GM20000 (cell line): Measurements from ENCODE around the gene EIF3D.
A peak's percentile ranks its signal among the peaks of the same experiment; 100 is the strongest.

Experiments
- DNase-seq: peaks from one replicate; pipeline ENCODE4 v3.0.0; 2012; ENCODE audit warnings: low spot score
- CTCF ChIP-seq: IDR thresholded peaks from 2 replicates; pipeline ENCODE4 v1.5.1; 2012; ENCODE audit warnings: mild to moderate bottlenecking, control low read depth; ENCODE audit errors: extremely low read depth, missing control alignments

The EIF3D gene

DNA sequence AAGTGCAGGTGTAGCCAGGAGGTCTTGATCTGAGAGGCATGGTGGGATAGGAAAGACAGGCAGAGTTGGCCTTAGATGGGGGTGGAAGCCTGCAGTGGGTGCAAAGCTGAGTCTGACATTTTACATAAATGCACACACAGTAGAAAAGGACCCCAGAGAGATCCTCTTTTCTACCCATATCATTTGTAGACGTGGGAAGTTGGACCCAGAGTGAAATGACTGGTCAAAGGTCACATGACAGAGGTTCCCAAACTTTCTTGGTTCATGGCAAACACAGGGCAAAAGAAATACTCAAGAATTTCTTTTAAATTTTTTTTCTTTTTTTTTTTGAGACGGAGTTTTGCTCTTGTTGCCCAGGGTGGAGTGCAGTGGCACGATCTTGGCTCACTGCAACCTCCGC lies 16.0 kb downstream of the EIF3D start:
- TF ChIP-seq CTCF = no peak
- no peak for DNase-seq

GRCh38 chr22:36512333-36512732 lies 16.6 kb downstream of the EIF3D start:
- no peak for TF ChIP-seq CTCF
- DNase-seq = no peak

DNA sequence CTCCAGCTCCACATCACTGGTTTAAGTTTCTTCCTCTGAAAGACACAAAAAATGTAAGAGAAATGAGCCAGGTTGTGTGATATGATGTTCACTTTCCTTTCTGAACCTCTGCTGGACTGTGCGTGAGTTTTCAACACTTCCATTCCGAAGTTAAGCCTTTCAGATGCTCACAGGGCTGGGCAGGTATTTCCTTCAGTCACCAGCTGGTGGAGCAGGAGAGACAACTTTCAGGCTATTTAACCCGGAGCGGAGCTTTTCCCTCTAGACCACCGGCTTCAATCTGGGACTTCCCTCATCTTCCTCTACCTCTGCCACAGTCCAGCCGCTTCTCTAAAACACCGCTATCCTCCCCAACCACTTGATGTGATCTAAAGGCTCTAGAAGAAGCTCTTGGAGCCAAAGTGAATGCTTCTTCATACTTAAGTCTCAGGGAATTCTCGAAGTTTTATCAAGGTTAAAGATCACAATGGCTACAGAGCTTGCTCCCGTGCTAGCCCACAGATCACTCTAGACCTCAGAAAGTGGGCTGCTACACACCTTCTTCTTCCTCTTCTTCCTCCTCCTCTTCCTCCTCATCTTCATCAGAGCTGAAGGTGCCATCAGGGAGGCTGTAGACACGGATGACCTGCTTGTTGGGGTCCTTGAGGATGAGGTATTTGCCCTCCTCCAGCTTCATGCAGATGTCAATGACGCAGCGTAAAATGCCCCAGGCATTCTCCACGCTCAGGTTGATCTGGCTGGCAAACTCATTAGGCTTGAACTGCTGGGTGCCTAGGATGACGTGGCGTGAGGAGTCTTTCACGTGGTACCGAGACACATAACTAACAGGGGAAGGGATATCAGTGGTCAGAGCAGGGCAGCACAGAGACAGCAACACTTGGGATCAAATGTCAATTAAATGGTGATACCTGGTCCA lies 17.7 kb downstream of the EIF3D start:
- no peak for DNase-seq
- TF ChIP-seq CTCF = peak; percentile 56

- no peak for DNase-seq
- TF ChIP-seq CTCF = no peak
These were observed 18.6 kb downstream of the EIF3D start for GRCh38 chr22:36510384-36510783.

- TF ChIP-seq CTCF = no peak
- no peak for DNase-seq
These were observed 21.4 kb downstream of the EIF3D start for GRCh38 chr22:36507518-36508010.

DNA sequence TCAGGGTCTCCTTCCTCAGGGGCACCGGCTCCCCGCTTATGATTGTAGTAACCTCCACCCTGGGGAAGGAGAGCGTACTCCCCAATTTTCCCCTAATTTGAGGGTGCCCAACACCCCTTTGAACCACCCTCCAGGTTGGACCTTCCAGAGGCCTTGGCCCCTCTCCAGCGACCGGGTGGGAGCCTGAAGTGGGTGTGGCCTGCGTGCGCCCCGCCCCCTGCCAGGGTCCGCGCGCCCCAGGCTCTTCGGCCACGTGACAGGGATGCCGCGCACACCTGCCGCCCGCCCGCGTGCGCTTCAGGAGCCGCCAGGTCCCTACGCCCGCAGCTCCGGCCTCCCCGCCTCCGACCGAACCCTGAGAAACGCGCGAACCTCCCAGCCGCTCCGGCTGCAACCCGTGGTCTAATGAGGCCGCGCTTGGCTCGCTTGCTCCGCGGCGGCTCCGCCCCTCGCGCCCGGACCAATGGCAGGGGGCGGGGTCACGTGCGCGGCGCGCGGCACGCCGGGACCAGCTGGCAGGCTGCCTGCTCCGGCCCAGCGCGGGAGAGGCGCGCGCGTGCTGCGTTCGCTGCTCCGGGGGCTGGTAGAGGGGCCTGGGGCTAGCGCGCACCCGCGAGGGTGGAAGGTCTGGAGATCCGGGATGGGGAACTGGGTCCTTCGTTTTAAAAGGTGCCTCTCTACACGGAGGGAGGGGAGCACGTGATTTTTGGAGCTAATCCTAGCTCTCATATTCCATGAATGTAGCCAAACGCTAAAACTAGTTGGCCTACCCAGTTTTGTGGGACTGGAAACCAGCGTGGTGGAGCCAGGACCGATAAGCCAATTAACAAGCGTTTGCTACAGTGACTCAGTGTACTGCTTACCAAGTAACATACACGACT lies 22.1 kb downstream of the EIF3D start, which contains the start of gene FOXRED2:
Gene FOXRED2 (minus strand): TSS at position 404 of the 881 bp plus-strand sequence. CDS start 618 bp downstream, outside the sequence.
- DNase-seq = peak; percentile 99
- no peak for TF ChIP-seq CTCF

DNA sequence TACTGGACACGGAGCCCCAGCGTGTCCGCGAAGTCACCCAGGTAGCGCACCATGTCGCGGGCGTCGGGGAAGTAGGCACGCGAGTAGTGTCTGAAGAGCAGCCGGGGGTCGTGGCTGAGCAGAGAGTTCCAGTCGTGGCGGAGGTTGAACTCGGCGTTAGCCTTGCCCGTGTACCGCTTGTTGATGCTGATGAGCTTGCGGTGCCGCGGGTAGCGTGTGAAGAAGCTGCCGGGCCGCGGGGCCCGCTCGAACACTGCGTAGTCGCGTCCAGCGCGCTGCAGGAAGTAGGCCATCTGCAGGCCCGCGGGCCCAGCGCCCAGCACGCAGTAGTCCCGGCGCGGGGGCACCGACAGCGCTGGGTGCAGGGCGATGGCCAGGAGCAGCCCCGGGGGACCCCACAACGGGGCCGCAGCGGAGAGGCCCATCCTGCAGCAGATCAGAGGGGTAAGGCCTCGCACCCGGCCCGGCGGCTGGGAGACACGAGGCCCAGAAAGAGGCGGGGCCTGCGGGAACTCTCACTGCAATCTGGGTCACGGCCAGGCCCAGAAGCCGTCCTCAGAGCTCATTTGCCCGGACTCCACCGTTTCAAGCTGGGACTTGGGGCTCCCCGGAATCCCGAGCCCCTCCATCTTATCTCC lies 22.8 kb downstream of the EIF3D start:
- TF ChIP-seq CTCF = no peak
- no peak for DNase-seq
